ENCODE data around the gene STARD10. TPM values are rescaled to one million over a fixed set of nuclear protein-coding genes. Genes with fewer than 3 reads are reported as not detected.

STARD10 gene
- total and polyA plus RNA-seq, 3 donors from 2014 or later: 130 to 379 (median 202) TPM

DNA sequence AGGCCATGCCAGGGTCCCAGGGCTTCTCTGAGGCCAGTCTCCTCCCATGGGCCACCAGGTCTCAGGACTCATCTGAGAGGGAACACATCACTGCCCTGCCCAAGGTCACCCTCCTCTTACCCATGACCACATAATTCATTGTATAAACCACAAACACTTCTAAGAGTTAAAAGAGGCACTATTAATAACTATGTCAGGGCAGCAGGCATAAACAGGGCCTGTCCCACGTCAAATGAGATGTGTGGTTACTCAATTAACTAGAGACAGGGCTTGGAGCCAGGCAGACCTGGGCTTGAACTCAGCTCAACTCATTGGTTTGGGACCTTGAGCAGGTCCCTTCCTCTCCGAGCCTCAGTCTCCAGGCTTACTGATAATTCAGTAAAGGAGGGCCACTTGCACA is 74.7 kb downstream of the STARD10 start:
- no peak for DNase-seq
- H3K27ac ChIP-seq: no peak overlapping the region
- H3K4me1 ChIP-seq: peaks cover 21% of the 10 kb centered on the region
- no peaks in the 10 kb centered on the region for H3K9me3 ChIP-seq
- intact Hi-C loops (cut with DNase I; ENCODE audit: low total_unique reads): no loop called here
- WGBS, 2 donors: 29 to 50% methylated on average over 2 of the region's 2 CpGs
- H3K36me3 ChIP-seq (ENCODE audit: low read depth, missing control alignments): no peaks in the 10 kb centered on the region
- no peaks in the 10 kb centered on the region for H3K27me3 ChIP-seq
- H3K4me3 ChIP-seq: no peak overlapping the region
- TF ChIP-seq, protein P1, sequence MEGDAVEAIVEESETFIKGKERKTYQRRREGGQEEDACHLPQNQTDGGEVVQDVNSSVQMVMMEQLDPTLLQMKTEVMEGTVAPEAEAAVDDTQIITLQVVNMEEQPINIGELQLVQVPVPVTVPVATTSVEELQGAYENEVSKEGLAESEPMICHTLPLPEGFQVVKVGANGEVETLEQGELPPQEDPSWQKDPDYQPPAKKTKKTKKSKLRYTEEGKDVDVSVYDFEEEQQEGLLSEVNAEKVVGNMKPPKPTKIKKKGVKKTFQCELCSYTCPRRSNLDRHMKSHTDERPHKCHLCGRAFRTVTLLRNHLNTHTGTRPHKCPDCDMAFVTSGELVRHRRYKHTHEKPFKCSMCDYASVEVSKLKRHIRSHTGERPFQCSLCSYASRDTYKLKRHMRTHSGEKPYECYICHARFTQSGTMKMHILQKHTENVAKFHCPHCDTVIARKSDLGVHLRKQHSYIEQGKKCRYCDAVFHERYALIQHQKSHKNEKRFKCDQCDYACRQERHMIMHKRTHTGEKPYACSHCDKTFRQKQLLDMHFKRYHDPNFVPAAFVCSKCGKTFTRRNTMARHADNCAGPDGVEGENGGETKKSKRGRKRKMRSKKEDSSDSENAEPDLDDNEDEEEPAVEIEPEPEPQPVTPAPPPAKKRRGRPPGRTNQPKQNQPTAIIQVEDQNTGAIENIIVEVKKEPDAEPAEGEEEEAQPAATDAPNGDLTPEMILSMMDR (IDR thresholded peaks at IDR 0.05): no peak
- no peak for TF ChIP-seq POLR2A (IDR thresholded peaks at IDR 0.05)

DNA sequence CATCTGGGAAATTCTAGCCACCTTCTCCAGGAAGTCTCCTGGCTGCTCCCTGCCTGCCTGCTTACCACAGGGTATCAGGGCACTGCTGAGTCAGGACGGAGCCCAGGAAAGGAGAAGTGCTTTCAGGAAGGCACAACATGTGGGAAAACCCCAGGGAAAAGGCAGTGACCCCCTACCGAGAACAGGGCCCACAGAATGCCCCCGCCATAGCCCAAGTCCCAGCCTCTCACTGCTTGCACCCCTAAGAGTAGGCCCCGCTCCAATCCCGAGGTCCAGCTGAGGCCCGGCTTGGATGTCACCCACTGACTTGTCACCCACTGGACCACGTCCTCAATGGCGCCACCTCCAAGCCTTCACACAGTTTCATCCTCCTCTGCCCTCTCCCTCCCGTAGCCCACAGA is 75.7 kb downstream of the STARD10 start:
- H3K9me3 ChIP-seq: no peaks in the 10 kb centered on the region
- WGBS, 2 donors: 83 to 84% methylated on average over 9 of the region's 9 CpGs
- peaks cover 21% of the 10 kb centered on the region for H3K4me1 ChIP-seq
- H3K27me3 ChIP-seq: no peaks in the 10 kb centered on the region
- H3K36me3 ChIP-seq (ENCODE audit: low read depth, missing control alignments): no peaks in the 10 kb centered on the region
- intact Hi-C loops (cut with DNase I; ENCODE audit: low total_unique reads): no loop called here
- TF ChIP-seq, protein P1 (IDR thresholded peaks at IDR 0.05): no peak
- no peak for TF ChIP-seq POLR2A (IDR thresholded peaks at IDR 0.05)
- no peak for DNase-seq
- H3K4me3 ChIP-seq: no peak overlapping the region
- H3K27ac ChIP-seq: no peak overlapping the region

DNA sequence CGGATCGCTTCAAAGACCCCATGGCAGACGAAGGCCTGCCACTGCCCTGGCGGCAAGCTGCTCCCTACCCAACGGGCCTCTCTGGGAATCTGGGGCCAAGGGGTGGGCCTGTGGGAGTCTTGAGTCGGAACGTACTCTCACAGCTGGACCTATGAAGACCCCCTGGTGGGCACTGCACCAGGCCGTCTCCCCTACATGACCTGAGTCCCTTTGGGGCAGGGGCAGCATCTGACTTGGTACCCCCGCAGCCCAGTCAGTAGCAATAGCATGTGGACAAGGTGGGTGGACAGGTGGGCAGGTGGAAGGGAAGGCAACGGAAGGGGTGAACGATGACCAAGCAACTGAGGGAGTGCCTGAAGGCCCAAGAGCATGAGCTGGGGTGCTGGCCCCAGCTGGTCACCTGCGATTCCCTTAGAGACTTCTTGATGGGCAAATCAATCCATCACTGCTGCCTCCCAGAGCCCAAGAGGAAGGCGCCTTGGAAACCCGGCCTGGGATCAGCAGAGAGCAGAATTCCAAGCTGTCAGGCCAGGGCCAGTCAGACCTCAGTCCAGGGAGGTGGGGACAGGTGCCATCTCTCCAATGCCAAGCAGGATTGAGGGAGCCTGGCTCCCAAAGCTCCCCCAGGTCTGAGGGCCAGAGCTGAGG is 76.9 kb downstream of the STARD10 start:
- WGBS, 2 donors: 82 to 86% methylated on average over 4 to 14 of the region's 14 CpGs
- no peaks in the 10 kb centered on the region for H3K9me3 ChIP-seq
- no peak for DNase-seq
- no peaks in the 10 kb centered on the region for H3K36me3 ChIP-seq (ENCODE audit: low read depth, missing control alignments)
- peaks cover 15% of the 10 kb centered on the region for H3K4me1 ChIP-seq
- H3K4me3 ChIP-seq: no peak overlapping the region
- H3K27me3 ChIP-seq: no peaks in the 10 kb centered on the region
- intact Hi-C loops (cut with DNase I; ENCODE audit: low total_unique reads): no loop called here
- H3K27ac ChIP-seq: no peak overlapping the region
- TF ChIP-seq POLR2A (IDR thresholded peaks at IDR 0.05): no peak
- TF ChIP-seq, protein P1 (IDR thresholded peaks at IDR 0.05): no peak

DNA sequence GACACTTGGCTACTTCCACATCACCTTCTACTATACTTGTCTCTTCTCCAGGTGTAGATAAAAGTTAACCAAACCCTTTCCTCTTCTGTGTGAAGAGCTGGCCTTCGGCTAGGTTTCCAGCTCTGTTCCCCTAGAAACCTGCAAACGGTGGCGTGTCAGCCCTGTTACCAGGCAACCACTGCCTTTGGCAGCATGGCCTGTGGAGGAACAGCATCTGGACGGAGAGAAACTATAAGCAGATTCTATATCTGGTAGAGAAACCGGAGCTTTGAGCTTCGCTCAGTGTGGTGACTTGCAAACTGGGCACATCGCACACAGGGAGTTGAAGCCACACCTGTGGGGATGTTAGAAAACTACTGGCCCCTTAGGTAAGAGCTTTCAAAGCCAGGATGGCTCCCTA is 77.6 kb downstream of the STARD10 start:
- intact Hi-C loops (cut with DNase I; ENCODE audit: low total_unique reads): no loop called here
- Histone ChIP-seq H3K4me3 (no peak overlapping the region), H3K9me3 (no peaks in the 10 kb centered on the region), H3K4me1 (peaks cover 15% of the 10 kb centered on the region), H3K27ac (no peak overlapping the region), H3K36me3 (ENCODE audit: low read depth, missing control alignments) (no peaks in the 10 kb centered on the region), H3K27me3 (no peaks in the 10 kb centered on the region)
- WGBS, 2 donors: 82 to 85% methylated on average over 7 of the region's 7 CpGs
- no peak for DNase-seq
- TF ChIP-seq, protein P1 (IDR thresholded peaks at IDR 0.05): no peak
- no peak for TF ChIP-seq POLR2A (IDR thresholded peaks at IDR 0.05)

GRCh38 chr11:72712841-72713240 is 81.0 kb downstream of the STARD10 start:
- H3K36me3 ChIP-seq (ENCODE audit: low read depth, missing control alignments): no peaks in the 10 kb centered on the region
- H3K9me3 ChIP-seq: no peaks in the 10 kb centered on the region
- WGBS, 2 donors: 67 to 74% methylated on average over 9 to 10 of the region's 10 CpGs
- intact Hi-C loops (cut with DNase I; ENCODE audit: low total_unique reads): no loop called here
- no peak for DNase-seq
- H3K4me1 ChIP-seq: no peaks in the 10 kb centered on the region
- no peaks in the 10 kb centered on the region for H3K27me3 ChIP-seq
- TF ChIP-seq POLR2A (IDR thresholded peaks at IDR 0.05): no peak
- TF ChIP-seq, protein P1 (IDR thresholded peaks at IDR 0.05): no peak
- H3K4me3 ChIP-seq: no peak overlapping the region
- no peak overlapping the region for H3K27ac ChIP-seq

Data from testis (tissue), 3 donors.